Measurements from ENCODE around the gene TESK1. TPM values are rescaled to one million over a fixed set of nuclear protein-coding genes. Genes with fewer than 3 reads are reported as not detected.

TESK1 gene
- total and polyA plus RNA-seq, 2 donors (not counting 1 experiment from before 2014, with no cell fraction given) = 43.8 to 94.1 TPM

DNA sequence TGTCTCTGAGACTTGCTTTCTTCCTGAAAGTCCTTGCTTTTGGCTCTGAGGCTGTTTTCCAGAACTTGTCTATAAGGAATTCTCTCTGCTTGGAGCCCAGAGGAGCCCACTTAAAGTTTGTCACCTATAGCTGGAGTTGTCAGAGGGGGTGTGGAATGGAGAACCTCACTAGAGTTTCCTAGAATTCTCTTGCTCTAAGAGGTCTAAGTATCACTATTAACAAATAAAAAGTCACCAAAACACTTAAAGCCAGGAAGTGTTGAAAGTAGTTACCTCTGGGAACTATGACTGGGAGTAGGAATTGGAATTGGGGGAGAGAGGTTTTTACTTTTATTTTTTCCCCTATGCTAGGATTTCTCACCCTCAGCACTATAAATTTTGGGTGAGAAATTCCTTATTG, 30.7 kb downstream of the TESK1 start:
- no peak for TF ChIP-seq EZH2 (IDR thresholded peaks at IDR 0.05; ENCODE audit: borderline replicate concordance, insufficient read depth, low read depth, low read length, poor library complexity, severe bottlenecking)
- TF ChIP-seq, protein P1, sequence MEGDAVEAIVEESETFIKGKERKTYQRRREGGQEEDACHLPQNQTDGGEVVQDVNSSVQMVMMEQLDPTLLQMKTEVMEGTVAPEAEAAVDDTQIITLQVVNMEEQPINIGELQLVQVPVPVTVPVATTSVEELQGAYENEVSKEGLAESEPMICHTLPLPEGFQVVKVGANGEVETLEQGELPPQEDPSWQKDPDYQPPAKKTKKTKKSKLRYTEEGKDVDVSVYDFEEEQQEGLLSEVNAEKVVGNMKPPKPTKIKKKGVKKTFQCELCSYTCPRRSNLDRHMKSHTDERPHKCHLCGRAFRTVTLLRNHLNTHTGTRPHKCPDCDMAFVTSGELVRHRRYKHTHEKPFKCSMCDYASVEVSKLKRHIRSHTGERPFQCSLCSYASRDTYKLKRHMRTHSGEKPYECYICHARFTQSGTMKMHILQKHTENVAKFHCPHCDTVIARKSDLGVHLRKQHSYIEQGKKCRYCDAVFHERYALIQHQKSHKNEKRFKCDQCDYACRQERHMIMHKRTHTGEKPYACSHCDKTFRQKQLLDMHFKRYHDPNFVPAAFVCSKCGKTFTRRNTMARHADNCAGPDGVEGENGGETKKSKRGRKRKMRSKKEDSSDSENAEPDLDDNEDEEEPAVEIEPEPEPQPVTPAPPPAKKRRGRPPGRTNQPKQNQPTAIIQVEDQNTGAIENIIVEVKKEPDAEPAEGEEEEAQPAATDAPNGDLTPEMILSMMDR (IDR thresholded peaks at IDR 0.05) = no peak
- Histone ChIP-seq H3K9ac (ENCODE audit: low read length) (peak overlapping the region; percentile 53), H3K79me2 (ENCODE audit: control insufficient read depth, insufficient read depth, low read length) (peaks cover 14% of the 10 kb centered on the region), H3K27me3 (replicated peaks in 1 of 4; ENCODE audit: control extremely low read depth in 1 of 4, control insufficient read depth in 3 of 4, insufficient read depth in 4 of 4, low read length in 3 of 4) (no peaks in the 10 kb centered on the region), H3K4me3 (ENCODE audit: control extremely low read depth in 1 of 5, extremely low read depth in 1 of 5, insufficient read depth in 1 of 5, low read depth in 2 of 5, low read length in 4 of 5) (peak overlapping the region in 2 of 5 experiments; percentile 5 to 45), H3K4me2 (replicated peaks; ENCODE audit: low read depth, low read length, poor library complexity, severe bottlenecking) (peak overlapping the region; percentile 63), H3K36me3 (replicated peaks in 1 of 2; ENCODE audit: control extremely low read depth in 1 of 2, control insufficient read depth in 1 of 2, extremely low read depth in 1 of 2, insufficient read depth in 2 of 2, low read length in 1 of 2) (peaks cover 0 to 3% of the 10 kb centered on the region in 2 experiments), H3K9me3 (ENCODE audit: control extremely low read depth in 1 of 3, control insufficient read depth in 2 of 3, insufficient read depth in 1 of 3, low read length in 2 of 3) (peaks cover 0 to 3% (median 0%) of the 10 kb centered on the region in 3 donors), H3K4me1 (ENCODE audit: control insufficient read depth in 2 of 2, insufficient read depth in 2 of 2, low read length in 2 of 2) (peaks cover 67 to 68% of the 10 kb centered on the region in 2 donors), H2AFZ (ENCODE audit: insufficient read depth, low read depth, low read length, poor library complexity, severe bottlenecking) (no peak overlapping the region), H4K20me1 (ENCODE audit: control insufficient read depth, insufficient read depth, low read length, poor library complexity, severe bottlenecking) (no peaks in the 10 kb centered on the region), H3K27ac (ENCODE audit: low read length in 2 of 2) (peak overlapping the region; percentile 88 to 95)
- H3K27me3 Mint-ChIP-seq = no peaks in the 10 kb centered on the region
- H3K9me3 Mint-ChIP-seq (ENCODE audit: insufficient read depth) = no peaks in the 10 kb centered on the region
- intact Hi-C loops (cut with micrococcal nuclease) = loop anchor here (1.0 kb wide), 2 partner anchors 11 to 16 kb away; no protein-coding TSS in a partner anchor
- ATAC-seq (ENCODE audit: low read depth) (no peak), DNase-seq (no peak)
- peak overlapping the region; percentile 68 for H3K4me3 Mint-ChIP-seq
- CTCF ChIA-PET = interaction anchor here (0.9 to 3.1 kb wide), 8 partner anchors 10 to 96 kb away, joined by 3 to 19 read pairs (median 4); partner anchors contain the start of genes CREB3, SIT1 and TLN1
- peaks cover 66% of the 10 kb centered on the region for H3K4me1 Mint-ChIP-seq
- H3K27ac Mint-ChIP-seq = peak overlapping the region; percentile 91
- POLR2A ChIA-PET = interaction anchor here (0.7 to 2.1 kb wide), 8 partner anchors 11 to 31 kb away, joined by 3 to 17 read pairs (median 5); partner anchors contain the start of genes CCDC107, RMRP and TESK1

All from B cell (primary cell).